NCI-H82 (cell line): ENCODE results near the gene P2RX1.
A peak's percentile ranks its signal among the peaks of the same experiment; 100 is the strongest.

ENCODE experiments used
- DNase-seq: peaks from one replicate; lab custom pipeline; 2025; lab: John Stamatoyannopoulos, UW

The P2RX1 gene

GRCh38 chr17:3915995-3916696 lies at the start of gene P2RX1:
Gene P2RX1 (minus strand): TSS chr17:3916465. CDS start chr17:3916225, 240 bp downstream.
- DNase-seq = no peak

GRCh38 chr17:3965118-3965800 lies 49.0 kb upstream of the P2RX1 start:
- DNase-seq = peak; percentile 79

GRCh38 chr17:3964203-3965117 lies 48.2 kb upstream of the P2RX1 start, which contains the start of gene ATP2A3:
Gene ATP2A3 (minus strand): TSS chr17:3964437. CDS start chr17:3964291, 146 bp downstream.
- DNase-seq = no peak

- no peak for DNase-seq
Observed at GRCh38 chr17:3963237-3964201, 47.3 kb upstream of the P2RX1 start.

- DNase-seq = no peak
Observed at GRCh38 chr17:3962965-3963236, 46.6 kb upstream of the P2RX1 start.

GRCh38 chr17:3962217-3962964 lies 46.1 kb upstream of the P2RX1 start:
- no peak for DNase-seq

- DNase-seq = peak; percentile 82
Observed at GRCh38 chr17:3961564-3962047, 45.3 kb upstream of the P2RX1 start.

GRCh38 chr17:3960764-3961163 lies 44.5 kb upstream of the P2RX1 start:
- DNase-seq = no peak

GRCh38 chr17:3959921-3960601 lies 43.8 kb upstream of the P2RX1 start:
- DNase-seq = no peak

GRCh38 chr17:3959295-3959899 lies 43.1 kb upstream of the P2RX1 start:
- no peak for DNase-seq

GRCh38 chr17:3957735-3958599 lies 41.7 kb upstream of the P2RX1 start:
- no peak for DNase-seq

GRCh38 chr17:3956983-3957382 lies 40.7 kb upstream of the P2RX1 start:
- DNase-seq = no peak

- no peak for DNase-seq
Observed at GRCh38 chr17:3956327-3956957, 40.2 kb upstream of the P2RX1 start.

GRCh38 chr17:3955673-3955988 lies 39.4 kb upstream of the P2RX1 start:
- DNase-seq = no peak

- DNase-seq = no peak
Observed at GRCh38 chr17:3954976-3955672, 38.9 kb upstream of the P2RX1 start.

- no peak for DNase-seq
Observed at GRCh38 chr17:3954086-3954485, 37.8 kb upstream of the P2RX1 start.

- no peak for DNase-seq
Observed at GRCh38 chr17:3953542-3953941, 37.3 kb upstream of the P2RX1 start.

- DNase-seq = no peak
Observed at GRCh38 chr17:3952186-3952585, 35.9 kb upstream of the P2RX1 start.
